IPS-NIHi7 (cell line): ENCODE data around the gene E2F2.
A peak's percentile ranks its signal among the peaks of the same experiment; 100 is the strongest.
"Not testable (repeated sequence)": the region's sequence is repeated elsewhere in the genome, so short reads cannot be mapped to it uniquely, and the experiment has no call there.

Source experiments
- DNase-seq: peaks from one replicate; pipeline ENCODE4 v3.0.0; 2012; ENCODE audit warnings: mixed read lengths; ENCODE audit errors: extremely low spot score

E2F2 gene

DNA sequence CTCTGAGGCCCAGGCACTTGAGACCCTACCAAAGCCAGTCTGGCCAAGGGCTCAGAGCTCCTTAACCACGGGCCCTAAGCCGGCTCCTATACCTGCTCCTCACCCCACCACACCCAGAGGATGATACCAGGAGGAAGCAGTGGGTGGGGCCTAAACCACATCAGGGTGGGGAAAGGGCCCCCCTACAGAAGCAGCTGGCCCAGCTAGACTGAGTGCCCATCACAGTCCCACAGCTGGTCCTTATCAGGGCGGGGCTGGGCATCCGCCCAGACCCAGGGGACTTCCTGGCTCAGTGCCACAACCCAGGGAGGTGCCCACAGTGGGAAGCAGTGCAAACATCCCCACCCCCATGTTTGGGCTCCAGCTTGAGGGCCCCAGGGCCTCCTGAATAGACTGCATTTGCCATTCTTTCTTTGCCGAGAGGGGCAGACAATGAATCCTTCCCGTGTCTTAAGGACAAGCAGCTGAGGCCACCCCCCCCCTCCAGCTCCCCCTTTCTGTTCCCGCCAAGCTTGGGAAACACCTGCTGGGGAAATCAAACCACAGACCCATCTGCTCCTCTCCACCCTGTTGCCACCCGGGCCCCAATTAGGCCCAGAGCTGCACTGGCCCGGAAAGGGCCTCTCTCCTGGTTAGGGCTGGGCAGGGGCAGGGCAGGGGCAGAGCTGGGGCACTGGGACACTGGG is 6.2 kb downstream of the E2F2 start:
- no peak for DNase-seq

DNA sequence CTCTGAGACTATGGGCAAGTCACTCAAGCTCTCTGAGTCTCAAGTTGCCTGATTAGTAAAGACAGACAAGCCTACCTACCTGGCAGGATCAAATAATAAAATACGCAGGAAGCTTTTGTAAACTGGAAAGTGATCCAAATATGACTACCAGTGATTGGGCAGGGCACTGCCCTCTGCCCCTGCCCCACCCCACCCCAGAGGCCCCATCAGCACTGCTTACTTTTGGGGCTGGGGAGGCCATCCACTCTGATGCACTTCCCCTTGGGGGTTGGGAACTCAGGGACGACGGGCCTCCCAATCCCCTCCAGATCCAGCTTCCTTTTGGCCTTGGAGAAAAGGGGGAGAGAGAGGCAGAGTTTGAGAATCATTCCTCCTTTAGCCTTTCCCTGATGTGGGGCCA is 6.9 kb downstream of the E2F2 start:
- DNase-seq: no peak

DNA sequence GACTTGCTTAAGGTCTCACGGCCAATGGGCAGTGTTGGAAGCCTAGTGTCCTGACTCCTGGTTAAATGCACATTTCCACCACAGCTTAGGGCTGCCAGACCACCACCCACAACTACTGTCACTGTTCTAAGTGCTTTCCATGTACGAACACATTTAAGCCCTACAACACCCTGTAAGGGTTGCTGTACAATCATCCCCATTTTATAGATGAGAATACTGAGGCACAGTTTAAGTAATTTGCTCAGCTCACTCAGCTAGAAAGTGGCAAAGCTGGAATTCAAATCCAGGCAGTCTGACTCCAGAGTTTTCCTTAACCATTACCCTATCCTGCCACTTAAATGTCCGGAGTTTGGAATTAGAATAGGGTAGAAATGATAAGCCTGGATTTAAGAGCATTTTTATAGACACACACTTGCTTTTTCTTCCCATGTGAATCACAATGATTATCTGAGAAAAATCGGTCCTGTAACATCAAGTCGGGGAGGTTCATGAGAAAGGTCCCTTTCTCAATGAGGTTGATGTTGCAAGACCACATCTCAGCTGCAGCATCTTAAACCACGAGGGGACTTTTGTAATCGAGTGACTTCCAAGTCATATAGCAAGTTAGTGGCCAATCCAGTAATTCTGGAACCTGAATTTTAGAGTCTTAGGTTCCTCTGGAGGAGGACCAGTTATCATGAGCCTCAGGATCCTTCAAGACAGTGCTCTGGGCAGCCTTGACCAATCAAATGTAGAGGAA is 8.6 kb downstream of the E2F2 start:
- no peak for DNase-seq

- DNase-seq: peak; percentile 56
Observed at GRCh38 chr1:23521588-23521987, 9.4 kb downstream of the E2F2 start.

GRCh38 chr1:23517581-23517980 is 13.5 kb downstream of the E2F2 start:
- no peak for DNase-seq

DNA sequence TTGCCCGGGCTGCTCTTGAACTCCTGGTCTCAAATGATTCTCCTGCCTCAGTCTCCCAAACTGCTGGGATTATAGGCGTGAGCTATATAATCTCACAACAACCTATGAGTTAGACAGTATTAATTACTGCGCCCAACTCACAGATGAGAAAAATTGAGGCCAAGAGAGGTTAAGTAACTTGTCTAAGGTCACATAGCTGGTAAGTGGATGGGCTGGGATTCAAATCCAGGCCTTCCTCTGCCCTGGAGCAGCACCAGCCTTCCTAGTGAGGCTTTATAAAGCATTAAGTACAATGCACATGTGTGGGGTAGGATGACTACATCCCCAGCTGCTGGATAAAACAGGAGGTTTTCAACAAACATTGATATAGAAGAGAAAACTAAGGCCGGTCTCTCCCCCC is 15.1 kb downstream of the E2F2 start:
- DNase-seq: no peak

DNA sequence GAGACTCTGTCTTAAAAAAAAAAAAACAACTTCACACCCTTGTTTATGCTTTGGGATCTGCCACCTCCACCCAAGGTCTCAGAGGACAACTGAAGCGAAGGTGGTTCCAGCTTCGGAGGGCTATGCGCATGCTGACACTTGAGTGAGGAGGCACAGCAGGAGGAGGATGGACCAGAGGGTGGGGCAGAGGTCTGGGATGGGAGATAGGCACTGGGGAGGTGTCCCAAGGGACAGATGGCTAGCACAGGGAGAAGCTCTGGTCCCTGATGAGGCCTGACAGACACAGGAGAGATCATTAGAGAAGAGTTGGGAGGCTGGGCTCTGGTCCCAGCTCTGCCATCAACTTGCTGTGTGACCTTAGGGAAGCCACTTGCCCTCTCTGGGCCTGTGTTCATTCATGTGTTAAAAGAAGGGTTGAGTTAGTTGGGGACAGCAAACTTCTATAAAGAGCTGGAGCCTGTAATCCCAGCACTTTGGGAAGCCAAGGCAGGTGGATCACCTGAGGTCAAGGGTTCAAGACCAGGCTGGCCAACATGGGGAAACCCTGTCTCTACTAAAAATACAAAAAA is 16.8 kb downstream of the E2F2 start:
- no peak for DNase-seq

GRCh38 chr1:23509896-23510295 is 21.1 kb downstream of the E2F2 start:
- no peak for DNase-seq

DNA sequence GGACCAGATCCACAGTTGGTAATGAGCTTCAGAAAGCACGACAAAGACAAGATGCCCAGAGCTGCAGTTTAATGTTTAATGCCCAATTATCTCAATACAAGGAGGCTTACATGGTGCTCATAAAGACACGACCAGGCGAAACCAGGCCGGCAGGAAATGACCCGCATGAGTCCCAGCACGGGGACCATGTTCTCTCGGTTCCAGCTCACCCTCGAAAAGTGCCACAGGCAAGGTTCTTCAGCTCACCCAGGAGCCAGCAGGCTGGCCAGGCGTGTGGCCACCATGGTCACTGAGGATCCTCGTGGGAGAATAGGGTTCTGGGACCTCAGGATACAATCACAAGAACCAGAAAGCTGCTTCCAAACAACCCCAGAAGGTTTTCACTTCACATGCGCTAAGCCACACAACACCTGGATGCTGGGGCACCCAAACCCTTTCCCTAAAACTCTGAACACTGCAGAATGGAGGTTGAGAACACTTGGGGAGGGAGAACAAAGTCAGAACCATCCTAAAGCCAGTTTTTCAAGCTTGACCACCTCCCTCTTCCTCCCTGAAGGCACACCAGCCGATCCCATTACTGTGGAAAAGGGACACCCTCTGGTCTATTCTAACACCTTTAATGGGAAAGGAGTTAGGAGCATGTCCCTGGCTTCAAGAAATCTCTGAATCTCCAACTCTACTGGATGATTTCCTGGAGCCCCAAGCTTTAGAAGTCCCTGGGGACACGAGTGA is 24.5 kb downstream of the E2F2 start:
- no peak for DNase-seq

- DNase-seq: no peak
Observed at GRCh38 chr1:23505851-23506250, 25.2 kb downstream of the E2F2 start.

- not testable (repeated sequence) for DNase-seq
Observed at GRCh38 chr1:23504156-23504555, 26.9 kb downstream of the E2F2 start.

DNA sequence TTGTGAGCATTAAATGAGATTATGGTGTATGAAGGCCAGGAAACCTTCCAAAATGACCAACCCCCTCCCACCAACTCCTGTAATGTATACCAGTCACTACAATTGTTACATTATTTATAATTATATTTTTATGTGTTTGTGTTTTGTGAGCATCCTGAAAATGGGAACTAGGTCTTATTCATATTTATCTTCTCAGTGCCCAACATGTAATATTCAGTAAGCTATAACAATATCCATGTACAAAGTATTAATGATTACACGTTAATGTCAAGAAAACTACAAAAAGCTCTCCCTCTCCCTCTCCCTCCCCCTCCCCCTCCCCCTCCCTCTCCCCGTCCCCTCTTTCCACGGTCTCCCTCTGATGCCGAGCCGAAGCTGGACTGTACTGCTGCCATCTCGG is 28.1 kb downstream of the E2F2 start:
- no peak for DNase-seq

DNA sequence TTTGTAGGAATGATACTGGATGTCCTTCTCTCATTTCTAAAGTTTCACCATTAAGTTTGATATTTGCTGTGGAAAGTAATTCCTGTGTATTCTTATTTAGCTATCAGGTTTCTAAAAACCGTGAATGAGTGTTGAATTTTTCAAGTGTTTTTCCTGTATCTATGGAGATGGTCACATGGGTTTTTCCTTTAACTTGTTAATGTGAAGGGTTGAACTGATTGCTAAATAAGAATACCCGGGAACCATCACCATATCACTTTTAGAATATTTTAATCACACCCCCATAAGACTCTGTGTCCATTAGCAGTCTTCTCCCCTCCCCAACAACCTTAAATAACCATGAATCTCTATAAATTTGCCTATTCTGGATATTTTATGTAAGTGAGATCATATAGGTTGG is 30.6 kb downstream of the E2F2 start:
- DNase-seq: no peak

DNA sequence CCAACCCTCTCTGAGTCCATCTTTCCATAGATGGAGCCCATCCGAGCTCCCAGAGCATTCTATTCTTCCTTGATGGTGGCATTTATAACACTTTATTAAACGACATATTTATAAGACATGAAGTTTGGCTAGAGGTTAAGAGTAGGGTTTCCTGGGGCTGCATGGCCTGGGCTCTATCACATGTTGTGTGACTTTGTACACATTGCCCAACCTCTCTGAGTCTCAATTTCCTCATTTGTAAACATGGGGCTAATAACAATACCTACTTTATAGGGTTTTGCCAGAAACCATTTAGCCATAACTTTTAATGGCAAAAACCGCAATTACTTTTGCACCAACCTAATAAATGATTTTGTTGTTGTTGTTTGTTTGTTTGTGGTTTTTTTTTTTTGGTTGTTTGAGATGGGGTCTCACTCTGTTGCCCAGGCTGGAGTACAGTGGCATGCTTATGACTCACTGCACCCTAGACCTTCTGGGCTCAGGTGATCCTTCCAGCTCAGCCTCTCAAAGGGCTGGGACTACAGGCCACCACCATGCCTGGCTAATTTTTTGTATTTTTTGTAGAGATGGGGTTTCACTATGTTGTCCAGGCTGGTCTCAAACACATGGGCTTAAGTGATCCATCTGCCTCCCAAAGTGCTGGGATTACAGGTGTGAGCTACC is 33.1 kb downstream of the E2F2 start:
- DNase-seq: no peak

- DNase-seq: no peak
Observed at GRCh38 chr1:23496490-23497181, 34.4 kb downstream of the E2F2 start.

DNA sequence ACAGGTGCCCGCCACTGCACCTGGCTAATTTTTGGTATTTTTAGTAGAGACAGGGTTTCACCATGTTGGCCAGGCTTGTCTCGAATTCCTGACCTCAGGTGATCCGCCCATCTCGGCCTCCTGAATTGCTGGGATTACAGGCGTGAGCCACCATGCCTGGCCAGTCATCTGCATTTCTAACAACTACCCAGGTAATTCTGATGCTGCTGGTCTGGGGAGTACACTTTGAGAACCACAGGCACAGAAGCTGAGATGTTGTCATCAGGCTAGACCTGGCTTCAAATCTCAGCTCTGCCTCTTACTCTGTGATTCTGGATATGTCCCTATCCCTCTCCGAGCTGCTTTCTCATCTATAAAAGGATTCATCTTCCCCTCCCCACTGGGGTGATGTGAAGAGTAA is 36.2 kb downstream of the E2F2 start:
- not testable (repeated sequence) for DNase-seq

DNA sequence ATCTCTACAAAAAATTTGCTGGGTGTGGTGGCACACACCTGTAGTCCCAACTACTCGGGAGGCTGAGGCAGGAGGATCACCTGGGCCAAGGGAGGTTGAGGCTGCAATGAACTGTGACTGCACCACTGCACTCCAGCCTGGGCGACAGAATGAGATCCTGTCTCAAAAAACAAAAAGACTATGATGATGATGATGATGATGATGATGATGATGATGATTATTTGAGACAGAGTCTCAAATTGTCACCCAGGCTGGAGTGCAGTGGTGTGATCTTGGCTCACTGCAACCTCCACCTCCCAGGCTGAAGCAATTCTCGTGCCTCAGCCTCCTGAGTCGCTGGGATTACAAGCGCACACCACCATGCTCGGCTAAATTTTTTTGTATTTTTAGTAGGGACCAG is 38.3 kb downstream of the E2F2 start:
- not testable (repeated sequence) for DNase-seq

DNA sequence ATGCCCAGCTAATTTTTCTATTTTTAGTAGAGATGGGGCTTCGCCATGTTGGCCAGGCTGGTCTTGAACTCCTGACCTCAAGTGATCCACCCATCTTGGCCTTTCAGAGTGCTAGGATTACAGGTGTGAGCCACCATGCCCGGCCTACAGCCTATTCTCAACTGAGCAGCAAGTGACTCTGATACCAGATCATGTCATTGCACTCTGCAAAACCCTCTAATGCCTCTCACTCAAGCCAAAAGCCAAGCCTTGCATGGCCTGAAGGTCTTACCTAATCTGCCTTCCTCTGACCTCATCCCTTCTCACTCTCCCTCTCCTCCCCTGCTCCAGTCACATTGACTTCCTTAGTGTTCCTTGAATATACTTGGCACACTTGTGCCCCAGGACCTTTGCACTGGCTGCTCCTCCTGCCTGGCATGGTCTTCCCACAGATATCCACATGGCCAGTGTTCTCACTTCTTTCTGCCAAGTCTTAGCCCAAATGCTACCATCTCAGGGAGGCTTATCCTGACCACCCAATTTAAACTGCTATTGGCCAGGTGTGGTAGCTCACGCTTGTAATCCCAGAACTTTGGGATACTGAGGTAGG is 38.8 kb downstream of the E2F2 start:
- no peak for DNase-seq

- no peak for DNase-seq
Observed at GRCh38 chr1:23489842-23490241, 41.2 kb downstream of the E2F2 start.

GRCh38 chr1:23485002-23485332 is 46.1 kb downstream of the E2F2 start:
- no peak for DNase-seq
